Activated T-cell treated with anti-CD3 and anti-CD28 coated beads, Interleukin-2, amount 50 U/mL, for 72 hours (primary cell): ENCODE results near the gene ALLC. TPM values are rescaled to one million over a fixed set of nuclear protein-coding genes. Genes with fewer than 3 reads are reported as not detected.
"Not testable (repeated sequence)": the region's sequence is repeated elsewhere in the genome, so short reads cannot be mapped to it uniquely, and the experiment has no call there.

Experiments
- ATAC-seq, 2 donors: fragments of 150-1000 bp; cut with Tn5 transposase; replicated peaks in 1 of 2; 2 replicates each; pipeline ENCODE4 v1.10.0; 2021; ENCODE audit warnings: moderate library complexity in 2 of 2, mild to moderate bottlenecking in 1 of 2
- DNase-seq, 2 donors: peaks; one replicate each; pipeline ENCODE4 v3.0.0; 2021 to 2022; ENCODE audit warnings: mixed read lengths in 1 of 2
- H3K27ac Mint-ChIP-seq: one replicate; pipeline ENCODE4 v1.8.0; 2022; ENCODE audit warnings: mild to moderate bottlenecking, moderate library complexity, mixed read lengths
- H3K27me3 Mint-ChIP-seq: one replicate; pipeline ENCODE4 v1.8.0; 2022; ENCODE audit warnings: low read depth, mixed read lengths
- H3K36me3 Mint-ChIP-seq, 2 donors: one replicate each; pipeline ENCODE4 v1.8.0; 2022; ENCODE audit warnings: mixed read lengths in 2 of 2, mild to moderate bottlenecking in 1 of 2; ENCODE audit not compliant: insufficient read depth in 2 of 2
- H3K4me1 Mint-ChIP-seq: one replicate; pipeline ENCODE4 v1.8.0; 2022; ENCODE audit warnings: low read depth, mixed read lengths
- H3K4me3 Mint-ChIP-seq, 2 donors: one replicate each; pipeline ENCODE4 v1.8.0; 2022; ENCODE audit warnings: mild to moderate bottlenecking in 2 of 2, mixed read lengths in 2 of 2, moderate library complexity in 2 of 2
- H3K9me3 Mint-ChIP-seq, 2 donors: one replicate each; pipeline ENCODE4 v1.8.0; 2022; ENCODE audit warnings: mixed read lengths in 2 of 2
- total RNA-seq, 2 donors: library from RNA; stranded (reverse); gene quantifications; one replicate each; pipeline ENCODE4 v1.2.3, GENCODE V29; 2022

Gene ALLC
- total RNA-seq = not detected

DNA sequence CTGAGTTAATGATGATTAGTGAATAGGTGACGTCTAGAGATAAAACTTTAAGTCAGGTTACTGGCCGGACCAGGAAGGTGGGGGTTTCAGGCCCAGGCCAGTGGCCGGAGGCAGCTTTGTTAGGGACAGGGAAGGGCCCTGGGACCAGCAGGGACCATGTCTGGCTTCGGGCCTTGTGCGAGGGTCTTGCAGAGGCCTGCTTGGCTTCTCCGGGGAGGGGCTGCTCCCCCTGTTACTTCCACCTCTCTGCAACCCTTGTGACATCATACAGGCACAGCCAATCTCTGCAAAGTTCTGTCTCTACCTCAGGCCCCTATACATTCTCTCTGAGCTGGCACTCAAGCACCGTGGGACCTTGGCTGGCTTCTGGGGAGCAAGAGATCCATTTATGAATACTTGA, at the start of gene ALLC:
Gene ALLC (plus strand): TSS at position 320 of the 400 bp plus-strand sequence. CDS start 12,958 bp downstream, outside the sequence.
- ATAC-seq (no peak), DNase-seq (no peak)
- Mint-ChIP-seq H3K27ac (no peak within 1 kb of the TSS), H3K4me1 (peaks cover 5% of the 10 kb centered on the region), H3K36me3 (no peaks in the 10 kb centered on the region), H3K4me3 (no peak within 1 kb of the TSS), H3K27me3 (peaks cover 5% of the 10 kb centered on the region), H3K9me3 (no peaks in the 10 kb centered on the region)

DNA sequence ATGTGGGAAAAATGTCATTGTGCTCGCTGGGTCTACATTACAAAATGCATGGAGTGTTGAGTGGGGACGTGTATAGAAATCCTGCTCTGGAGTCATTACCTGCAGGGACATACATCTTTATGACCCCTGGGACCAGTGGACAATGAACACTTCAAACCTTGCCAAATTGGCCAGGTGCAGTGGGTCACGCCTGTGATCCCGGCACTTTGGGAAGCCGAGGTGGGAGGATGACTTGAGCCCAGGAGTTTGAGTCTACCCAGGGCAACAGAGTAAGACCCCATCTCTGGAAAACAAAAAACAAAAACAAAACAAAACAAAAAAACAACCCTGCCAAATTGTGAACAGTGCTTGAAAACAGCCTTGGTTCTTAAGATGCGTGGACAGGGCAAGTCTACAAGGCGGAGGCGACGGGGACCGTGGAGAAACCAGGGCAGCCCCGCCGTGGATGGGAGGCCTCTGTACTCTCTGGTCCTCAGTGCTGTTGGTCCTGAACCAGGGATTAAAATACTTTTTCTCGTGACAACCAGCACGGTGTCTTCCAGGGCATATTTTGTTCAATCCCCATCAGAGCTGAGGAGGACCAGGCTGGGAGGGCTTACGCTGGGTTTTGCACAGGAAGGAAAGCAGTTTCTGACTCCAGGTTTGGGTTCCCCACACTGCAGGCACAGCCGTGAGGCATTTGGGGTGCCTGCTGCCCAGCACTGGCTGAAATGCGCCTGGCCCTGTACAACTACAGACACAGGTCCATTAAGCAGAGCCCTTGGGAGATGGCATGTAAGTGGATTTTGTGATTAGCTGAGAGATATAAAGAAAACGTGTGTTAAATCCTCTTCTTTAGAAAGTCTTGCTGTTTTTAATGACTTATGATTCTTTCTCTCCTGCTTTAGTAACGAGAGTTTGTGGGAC, 49.4 kb upstream of the ALLC start:
- Mint-ChIP-seq H3K9me3 (no peaks in the 10 kb centered on the region), H3K27me3 (peaks cover 6% of the 10 kb centered on the region), H3K4me1 (peaks cover 11% of the 10 kb centered on the region), H3K36me3 (peaks cover 0 to 2% of the 10 kb centered on the region in 2 donors), H3K4me3 (peak overlapping the region in 1 of 2 donors; percentile 17), H3K27ac (no peak overlapping the region)
- no peak for ATAC-seq
- no peak for DNase-seq

DNA sequence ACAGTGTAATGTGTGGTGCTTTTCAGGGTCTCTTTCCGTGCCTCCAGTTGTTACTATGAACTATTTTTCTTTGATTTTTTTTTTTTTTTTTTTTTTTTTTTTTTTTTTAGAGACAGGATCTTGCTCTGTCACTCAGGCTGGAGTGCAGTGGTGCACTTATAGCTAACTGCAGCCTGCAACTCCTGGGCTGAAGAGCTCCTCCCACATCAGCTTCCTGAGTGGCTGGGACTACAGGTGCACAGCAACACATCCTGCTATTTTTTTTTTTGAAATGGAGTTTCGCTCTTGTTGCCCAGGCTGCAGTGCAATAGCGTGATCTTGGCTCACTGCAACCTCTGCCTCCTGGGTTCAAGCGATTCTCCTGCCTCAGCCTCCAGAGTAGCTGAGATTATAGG, 48.7 kb upstream of the ALLC start:
- H3K4me1 Mint-ChIP-seq = peaks cover 11% of the 10 kb centered on the region
- H3K36me3 Mint-ChIP-seq, DNase-seq, H3K27ac Mint-ChIP-seq, ATAC-seq, H3K9me3 Mint-ChIP-seq, H3K27me3 Mint-ChIP-seq: not testable (repeated sequence)
- H3K4me3 Mint-ChIP-seq = peak overlapping the region in 1 of 2 donors; percentile 17

DNA sequence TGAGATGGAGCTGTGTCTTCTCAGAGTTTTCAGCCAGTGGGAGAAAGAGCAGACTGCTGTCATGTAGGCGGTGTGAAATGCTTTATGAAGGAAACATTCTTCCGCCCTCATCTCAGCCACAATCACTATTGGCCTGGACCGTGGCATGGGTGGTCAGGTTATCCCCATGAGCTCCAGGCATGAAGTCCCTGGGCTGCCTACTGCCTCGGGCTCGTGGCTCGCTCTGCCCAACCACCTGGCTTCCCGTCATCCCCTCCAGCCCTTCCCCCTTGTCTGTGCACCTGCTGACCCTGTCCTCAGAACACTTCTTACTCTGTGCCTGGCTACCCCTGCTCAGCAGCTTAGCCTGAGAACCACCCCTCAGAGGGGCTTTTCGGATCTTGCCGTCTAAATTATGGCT, 47.6 kb upstream of the ALLC start:
- H3K4me3 Mint-ChIP-seq = no peak overlapping the region
- ATAC-seq (no peak), DNase-seq (no peak)
- peaks cover 7% of the 10 kb centered on the region for H3K4me1 Mint-ChIP-seq
- peaks cover 6% of the 10 kb centered on the region for H3K27me3 Mint-ChIP-seq
- H3K36me3 Mint-ChIP-seq = peaks cover 3 to 4% of the 10 kb centered on the region in 2 donors
- H3K9me3 Mint-ChIP-seq = no peaks in the 10 kb centered on the region
- no peak overlapping the region for H3K27ac Mint-ChIP-seq

DNA sequence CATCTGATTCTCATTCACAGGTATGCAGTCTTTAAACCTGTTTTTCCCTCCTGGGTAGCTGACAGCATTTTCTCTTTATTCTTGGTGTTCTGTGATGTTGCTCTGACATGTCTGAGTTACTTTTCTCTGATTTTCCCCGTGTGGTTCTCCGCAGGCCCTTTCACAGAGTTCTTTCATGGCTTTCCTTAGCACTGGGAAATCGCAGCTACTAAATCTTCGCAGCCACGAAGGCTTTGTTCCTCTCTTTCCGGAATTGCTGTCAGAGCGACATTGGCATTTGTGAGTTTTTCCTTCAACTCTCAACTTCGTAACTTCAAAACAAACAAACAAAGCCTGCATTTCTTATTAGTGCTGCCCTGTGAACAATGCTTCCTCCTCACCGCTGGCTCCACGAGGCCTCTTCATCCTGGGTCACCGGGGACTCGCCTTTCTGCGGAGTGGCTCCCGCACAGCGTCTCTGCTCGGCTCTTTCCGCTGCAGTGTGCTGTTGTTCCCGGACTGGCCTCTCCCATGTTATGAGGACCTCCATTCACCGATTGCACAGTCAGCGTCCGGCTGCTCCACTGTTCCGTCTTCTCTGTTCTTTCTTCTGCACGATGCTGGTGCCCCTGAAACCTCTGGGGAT, 47.0 kb upstream of the ALLC start:
- Mint-ChIP-seq H3K4me3 (no peak overlapping the region), H3K36me3 (peaks cover 3 to 4% of the 10 kb centered on the region in 2 donors), H3K4me1 (peaks cover 7% of the 10 kb centered on the region), H3K9me3 (no peaks in the 10 kb centered on the region), H3K27me3 (peaks cover 6% of the 10 kb centered on the region), H3K27ac (no peak overlapping the region)
- DNase-seq = no peak
- ATAC-seq = no peak

DNA sequence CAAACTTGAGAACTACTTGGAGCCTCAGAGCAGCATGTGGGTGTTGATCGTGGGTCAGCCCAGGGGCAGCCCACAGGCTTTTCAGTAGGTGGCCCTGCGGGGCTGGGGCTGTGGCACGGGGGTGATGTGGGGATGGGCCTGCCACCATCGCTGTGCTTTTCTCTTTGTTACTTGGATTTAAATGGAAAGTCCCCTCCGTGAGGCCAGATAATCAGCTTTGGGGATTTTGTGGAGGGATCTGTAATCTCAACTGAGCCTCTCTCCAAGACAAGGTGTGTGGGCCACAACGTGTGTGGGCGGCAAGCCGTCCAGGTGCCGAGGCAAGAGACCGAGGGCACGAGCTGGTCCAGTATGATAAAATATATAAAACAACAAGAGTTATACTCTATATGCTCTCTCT, 46.4 kb upstream of the ALLC start:
- Mint-ChIP-seq H3K27me3 (peaks cover 6% of the 10 kb centered on the region), H3K4me1 (peaks cover 7% of the 10 kb centered on the region), H3K27ac (no peak overlapping the region), H3K36me3 (peaks cover 3 to 4% of the 10 kb centered on the region in 2 donors), H3K4me3 (no peak overlapping the region), H3K9me3 (peaks cover 0 to 2% of the 10 kb centered on the region in 2 donors)
- DNase-seq = no peak
- ATAC-seq = no peak

DNA sequence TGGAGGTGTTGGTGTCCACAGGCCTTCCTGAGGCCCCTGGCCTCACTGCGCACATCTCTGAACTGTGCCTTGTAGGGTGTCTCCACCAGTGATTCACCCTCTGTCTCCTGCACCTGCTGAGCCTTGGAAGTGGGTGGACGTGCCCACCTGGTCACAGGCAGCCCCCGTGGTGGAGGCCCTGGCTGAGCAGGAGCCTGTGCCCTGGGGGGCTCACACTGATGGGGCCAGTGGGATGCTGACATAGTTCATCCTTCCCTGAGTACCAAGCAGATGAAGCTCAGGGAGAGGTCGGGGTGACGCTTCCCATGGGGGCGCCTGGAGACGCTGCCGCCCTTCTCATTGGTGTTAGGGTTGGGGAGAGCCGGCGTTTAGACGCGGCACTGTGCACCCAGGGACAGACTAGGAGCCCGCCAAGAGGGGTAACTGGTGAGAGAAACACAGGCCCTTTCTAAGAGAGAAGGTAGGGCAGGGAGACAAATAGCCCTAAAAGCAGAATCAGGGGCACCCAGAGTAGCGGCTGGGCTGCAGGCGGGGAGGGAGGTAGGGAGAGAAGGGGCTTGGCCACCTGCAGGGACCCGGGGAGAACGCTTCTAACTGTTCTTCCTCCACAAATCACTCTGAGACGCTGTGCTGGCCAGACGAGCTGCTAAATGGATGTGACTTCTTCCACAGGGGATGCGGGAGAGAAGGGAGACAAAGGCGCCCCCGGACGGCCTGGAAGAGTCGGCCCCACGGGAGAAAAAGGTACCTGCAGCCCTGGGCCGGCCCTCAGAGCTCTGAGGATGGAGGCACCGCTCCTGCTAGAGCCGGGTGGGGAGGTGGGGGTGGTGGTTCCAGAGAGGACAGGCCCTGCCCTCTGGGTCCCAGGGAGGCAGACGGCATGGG, 45.1 kb upstream of the ALLC start:
- Mint-ChIP-seq H3K27ac (no peak overlapping the region), H3K4me1 (peaks cover 7% of the 10 kb centered on the region), H3K9me3 (peaks cover 1 to 5% of the 10 kb centered on the region in 2 donors), H3K36me3 (peaks cover 3 to 4% of the 10 kb centered on the region in 2 donors), H3K27me3 (peaks cover 6% of the 10 kb centered on the region), H3K4me3 (no peak overlapping the region)
- ATAC-seq (no peak), DNase-seq (no peak)

DNA sequence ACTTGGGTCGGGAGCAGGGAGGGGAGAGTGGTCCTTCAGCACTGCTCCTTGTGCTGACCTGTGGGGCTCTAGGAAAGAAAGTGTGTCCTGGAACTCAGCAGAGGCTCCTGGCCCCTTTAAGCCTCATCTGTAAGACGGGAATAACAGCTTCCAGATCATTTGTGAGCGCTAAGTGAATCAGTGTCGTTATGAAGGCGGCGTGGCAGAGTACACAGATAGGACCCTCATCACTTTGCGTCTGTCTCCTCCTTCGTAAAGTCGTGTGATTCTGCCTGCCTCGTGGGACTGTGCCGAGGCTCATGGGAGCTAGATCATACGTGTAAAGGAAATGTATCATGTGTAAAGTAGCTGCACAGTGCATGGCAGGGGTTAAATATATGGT, 44.5 kb upstream of the ALLC start:
- ATAC-seq = no peak
- no peak for DNase-seq
- peaks cover 3 to 4% of the 10 kb centered on the region in 2 donors for H3K36me3 Mint-ChIP-seq
- H3K27me3 Mint-ChIP-seq = peaks cover 6% of the 10 kb centered on the region
- H3K4me1 Mint-ChIP-seq = peaks cover 6% of the 10 kb centered on the region
- no peak overlapping the region for H3K27ac Mint-ChIP-seq
- H3K9me3 Mint-ChIP-seq = peaks cover 1 to 5% of the 10 kb centered on the region in 2 donors
- no peak overlapping the region for H3K4me3 Mint-ChIP-seq

DNA sequence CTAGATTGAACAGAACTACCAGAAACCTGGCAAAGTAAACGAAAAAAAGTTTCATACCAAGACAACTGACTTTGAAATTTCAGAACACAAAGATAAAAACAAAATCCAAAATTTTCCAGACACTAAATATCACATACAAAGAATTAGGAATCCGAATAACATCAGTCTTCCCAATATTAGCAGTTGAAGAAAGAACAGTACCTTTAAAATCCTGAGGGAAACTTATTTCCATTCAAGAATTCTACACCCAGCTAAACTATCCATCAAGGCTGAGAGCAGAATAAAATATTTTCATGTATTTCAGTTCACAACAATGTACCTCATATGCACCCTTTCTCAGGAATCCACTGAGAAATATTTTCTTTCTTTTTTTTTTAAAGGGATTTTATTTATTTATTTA, 43.3 kb upstream of the ALLC start:
- H3K36me3 Mint-ChIP-seq, H3K9me3 Mint-ChIP-seq, H3K4me3 Mint-ChIP-seq, DNase-seq, H3K27ac Mint-ChIP-seq, H3K27me3 Mint-ChIP-seq, H3K4me1 Mint-ChIP-seq, ATAC-seq: not testable (repeated sequence)

DNA sequence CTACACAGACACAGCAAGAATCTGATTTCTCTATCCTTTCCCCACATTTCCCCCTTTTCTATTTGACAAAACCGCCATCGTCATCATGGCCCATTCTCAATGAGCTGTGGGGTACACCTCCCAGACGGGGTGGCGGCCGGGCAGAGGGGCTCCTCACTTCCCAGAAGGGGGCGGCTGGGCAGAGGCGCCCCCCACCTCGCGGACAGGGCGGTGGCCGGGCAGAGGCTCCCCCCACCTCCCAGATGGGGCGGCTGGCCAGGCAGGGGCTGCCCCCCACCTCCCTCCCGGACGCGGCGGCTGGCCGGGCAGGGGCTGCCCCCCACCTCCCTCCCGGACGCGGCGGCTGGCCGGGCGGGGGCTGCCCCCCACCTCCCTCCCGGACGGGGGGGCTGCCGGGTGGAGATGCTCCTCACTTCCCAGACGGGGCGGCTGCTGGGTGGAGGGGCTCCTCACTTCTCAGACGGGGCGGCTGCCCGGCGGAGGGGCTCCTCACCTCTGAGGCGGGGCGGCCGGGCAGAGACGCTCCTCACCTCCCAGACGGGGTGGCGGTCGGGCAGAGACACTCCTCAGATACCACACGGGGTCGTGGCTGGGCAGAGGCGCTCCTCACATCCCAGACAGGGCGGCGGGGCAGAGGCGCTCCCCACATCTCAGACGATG, 42.3 kb upstream of the ALLC start:
- H3K9me3 Mint-ChIP-seq, H3K4me1 Mint-ChIP-seq, H3K27me3 Mint-ChIP-seq, ATAC-seq, H3K27ac Mint-ChIP-seq, DNase-seq, H3K4me3 Mint-ChIP-seq, H3K36me3 Mint-ChIP-seq: not testable (repeated sequence)

DNA sequence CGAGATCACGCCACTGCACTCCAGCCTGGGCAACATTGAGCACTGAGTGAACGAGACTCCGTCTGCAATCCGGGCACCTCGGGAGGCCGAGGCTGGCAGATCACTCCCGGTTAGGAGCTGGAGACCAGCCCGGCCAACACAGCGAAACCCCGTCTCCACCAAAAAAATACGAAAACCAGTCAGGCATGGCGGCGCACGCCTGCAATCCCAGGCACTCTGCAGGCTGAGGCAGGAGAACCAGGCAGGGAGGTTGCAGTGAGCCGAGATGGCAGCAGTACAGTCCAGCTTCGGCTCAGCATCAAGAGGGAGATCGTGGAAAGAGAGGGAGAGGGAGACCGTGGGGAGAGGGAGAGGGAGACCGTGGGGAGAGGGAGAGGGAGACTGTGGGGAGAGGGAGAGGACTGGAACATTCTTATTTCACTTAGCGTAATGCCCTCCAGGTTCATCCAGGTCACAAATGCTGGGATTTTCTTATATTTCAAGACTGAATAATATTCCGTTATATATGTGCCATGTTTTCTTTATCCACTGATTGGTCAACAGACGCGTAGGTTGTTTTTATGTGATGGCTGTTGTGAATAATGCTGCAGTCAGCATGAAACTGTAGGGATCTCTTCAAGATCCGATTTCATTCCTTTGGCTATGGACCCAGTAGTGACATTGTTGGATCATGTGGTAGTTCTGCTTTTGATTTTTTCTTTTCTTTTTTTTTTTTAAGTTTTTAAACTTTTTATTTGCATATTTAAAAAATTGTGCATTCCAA, 41.4 kb upstream of the ALLC start:
- not testable (repeated sequence) for H3K9me3 Mint-ChIP-seq, H3K4me3 Mint-ChIP-seq, H3K4me1 Mint-ChIP-seq, H3K27me3 Mint-ChIP-seq, DNase-seq, H3K27ac Mint-ChIP-seq, H3K36me3 Mint-ChIP-seq, ATAC-seq
